IgD-negative memory B cell (primary cell): ENCODE measurements around the gene TDRD10. TPM values are rescaled to one million over a fixed set of nuclear protein-coding genes. Genes with fewer than 3 reads are reported as not detected.

Experiments used
- H3K27ac Mint-ChIP-seq, 3 donors: one replicate each; pipeline ENCODE4 v1.8.0; 2020 to 2022; ENCODE audit warnings: mild to moderate bottlenecking in 3 of 3, mixed read lengths in 3 of 3, moderate library complexity in 1 of 3
- H3K27me3 Mint-ChIP-seq: one replicate; pipeline ENCODE4 v1.8.0; 2021; ENCODE audit warnings: mixed read lengths
- H3K36me3 Mint-ChIP-seq: one replicate; pipeline ENCODE4 v1.8.0; 2020; ENCODE audit warnings: mild to moderate bottlenecking, mixed read lengths
- H3K4me1 Mint-ChIP-seq, 3 donors: one replicate each; pipeline ENCODE4 v1.8.0; 2020 to 2022; ENCODE audit warnings: mixed read lengths in 3 of 3, mild to moderate bottlenecking in 1 of 3
- H3K4me3 Mint-ChIP-seq, 4 donors: one replicate each; pipeline ENCODE4 v1.8.0; 2020 to 2022; ENCODE audit warnings: mild to moderate bottlenecking in 4 of 4, mixed read lengths in 4 of 4, moderate library complexity in 3 of 4
- H3K9me3 Mint-ChIP-seq, 3 donors: one replicate each; pipeline ENCODE4 v1.8.0; 2020 to 2021; ENCODE audit warnings: mixed read lengths in 3 of 3, mild to moderate bottlenecking in 1 of 3
- polyA plus RNA-seq: library from polyadenylated mRNA; unstranded; fragments of 300-500 nt; fragmentation: Illumina TruSeq; gene quantifications from one replicate; pipeline ENCODE4 v1.2.3, GENCODE V29; 2021

Gene TDRD10
- polyA plus RNA-seq, 1 donor from 2014 or later, result not detected

- H3K9me3 Mint-ChIP-seq, result no peaks in the 10 kb centered on the region
- peak within 1 kb of the TSS in 2 of 4 donors; percentile 16 to 77 for H3K4me3 Mint-ChIP-seq
- peaks cover 0 to 2% (median 2%) of the 10 kb centered on the region in 3 donors for H3K4me1 Mint-ChIP-seq
- H3K27me3 Mint-ChIP-seq, result peaks cover 29% of the 10 kb centered on the region
- H3K36me3 Mint-ChIP-seq, result peaks cover 2% of the 10 kb centered on the region
- H3K27ac Mint-ChIP-seq, result peak within 1 kb of the TSS in 1 of 3 donors; percentile 91
Observed at GRCh38 chr1:154567386-154568156, 65.6 kb downstream of the TDRD10 start, which contains the start of gene CHRNB2. TSS of gene CHRNB2 (plus strand) at chr1:154567778. CDS start at chr1:154568045, 267 bp downstream.

- Mint-ChIP-seq H3K36me3 (peaks cover 2% of the 10 kb centered on the region), H3K4me1 (peaks cover 0 to 2% (median 2%) of the 10 kb centered on the region in 3 donors), H3K27ac (no peak overlapping the region), H3K9me3 (no peaks in the 10 kb centered on the region), H3K4me3 (peak overlapping the region in 1 of 4 donors; percentile 16), H3K27me3 (peaks cover 29% of the 10 kb centered on the region)
Observed at GRCh38 chr1:154568157-154568815, 66.3 kb downstream of the TDRD10 start.

GRCh38 chr1:154571244-154571963 lies 69.4 kb downstream of the TDRD10 start:
- Mint-ChIP-seq H3K27ac (peak overlapping the region in 1 of 3 donors; percentile 74), H3K9me3 (no peaks in the 10 kb centered on the region)

GRCh38 chr1:154571964-154572288 lies 69.9 kb downstream of the TDRD10 start:
- no peak overlapping the region for H3K4me3 Mint-ChIP-seq
- H3K27ac Mint-ChIP-seq, result peak overlapping the region in 1 of 3 donors; percentile 74
- H3K36me3 Mint-ChIP-seq, result no peaks in the 10 kb centered on the region
- peaks cover 25% of the 10 kb centered on the region for H3K27me3 Mint-ChIP-seq
- peaks cover 0 to 8% (median 2%) of the 10 kb centered on the region in 3 donors for H3K4me1 Mint-ChIP-seq
- no peaks in the 10 kb centered on the region for H3K9me3 Mint-ChIP-seq

More at GRCh38 chr1:154571244-154571963, 69.4 kb downstream of the TDRD10 start:
- Mint-ChIP-seq H3K4me1 (peaks cover 0 to 8% (median 2%) of the 10 kb centered on the region in 3 donors), H3K36me3 (no peaks in the 10 kb centered on the region), H3K4me3 (no peak overlapping the region), H3K27me3 (peaks cover 29% of the 10 kb centered on the region)

GRCh38 chr1:154572468-154573167 lies 70.6 kb downstream of the TDRD10 start:
- Mint-ChIP-seq H3K4me1 (peaks cover 0 to 8% (median 0%) of the 10 kb centered on the region in 3 donors), H3K27ac (no peak overlapping the region), H3K27me3 (peaks cover 21% of the 10 kb centered on the region), H3K9me3 (no peaks in the 10 kb centered on the region), H3K4me3 (no peak overlapping the region), H3K36me3 (no peaks in the 10 kb centered on the region)

GRCh38 chr1:154573168-154573510 lies 71.1 kb downstream of the TDRD10 start:
- Mint-ChIP-seq H3K36me3 (no peaks in the 10 kb centered on the region), H3K4me1 (peaks cover 0 to 8% (median 1%) of the 10 kb centered on the region in 3 donors), H3K4me3 (no peak overlapping the region), H3K27ac (no peak overlapping the region), H3K27me3 (peaks cover 19% of the 10 kb centered on the region), H3K9me3 (no peaks in the 10 kb centered on the region)

- peaks cover 0 to 8% (median 1%) of the 10 kb centered on the region in 3 donors for H3K4me1 Mint-ChIP-seq
- H3K4me3 Mint-ChIP-seq, result peak overlapping the region in 1 of 4 donors; percentile 40
- peaks cover 9% of the 10 kb centered on the region for H3K27me3 Mint-ChIP-seq
- H3K27ac Mint-ChIP-seq, result peak overlapping the region in 1 of 3 donors; percentile 11
- no peaks in the 10 kb centered on the region for H3K9me3 Mint-ChIP-seq
- peaks cover 3% of the 10 kb centered on the region for H3K36me3 Mint-ChIP-seq
Observed at GRCh38 chr1:154574716-154575115, 72.7 kb downstream of the TDRD10 start.

- peaks cover 3% of the 10 kb centered on the region for H3K36me3 Mint-ChIP-seq
- H3K27me3 Mint-ChIP-seq, result peaks cover 8% of the 10 kb centered on the region
- no peaks in the 10 kb centered on the region for H3K9me3 Mint-ChIP-seq
- H3K27ac Mint-ChIP-seq, result peak overlapping the region in 2 of 3 donors; percentile 11 to 50
- H3K4me3 Mint-ChIP-seq, result no peak overlapping the region
- peaks cover 0 to 8% (median 1%) of the 10 kb centered on the region in 3 donors for H3K4me1 Mint-ChIP-seq
Observed at GRCh38 chr1:154575147-154575927, 73.3 kb downstream of the TDRD10 start.

GRCh38 chr1:154575951-154576566 lies 74.0 kb downstream of the TDRD10 start:
- H3K27ac Mint-ChIP-seq, result peak overlapping the region in 1 of 3 donors; percentile 50
- peaks cover 5% of the 10 kb centered on the region for H3K27me3 Mint-ChIP-seq
- no peaks in the 10 kb centered on the region for H3K9me3 Mint-ChIP-seq
- H3K4me1 Mint-ChIP-seq, result peaks cover 0 to 8% (median 1%) of the 10 kb centered on the region in 3 donors
- H3K4me3 Mint-ChIP-seq, result no peak overlapping the region
- H3K36me3 Mint-ChIP-seq, result peaks cover 3% of the 10 kb centered on the region

GRCh38 chr1:154577346-154578057 lies 75.5 kb downstream of the TDRD10 start:
- no peaks in the 10 kb centered on the region for H3K9me3 Mint-ChIP-seq
- no peaks in the 10 kb centered on the region for H3K27me3 Mint-ChIP-seq
- no peak overlapping the region for H3K4me3 Mint-ChIP-seq
- H3K36me3 Mint-ChIP-seq, result peaks cover 3% of the 10 kb centered on the region
- peaks cover 0 to 8% (median 1%) of the 10 kb centered on the region in 3 donors for H3K4me1 Mint-ChIP-seq
- H3K27ac Mint-ChIP-seq, result peak overlapping the region in 2 of 3 donors; percentile 26 to 53

GRCh38 chr1:154578058-154578418 lies 76.0 kb downstream of the TDRD10 start:
- no peaks in the 10 kb centered on the region for H3K27me3 Mint-ChIP-seq
- H3K9me3 Mint-ChIP-seq, result no peaks in the 10 kb centered on the region
- H3K4me3 Mint-ChIP-seq, result no peak overlapping the region
- peaks cover 0 to 8% (median 1%) of the 10 kb centered on the region in 3 donors for H3K4me1 Mint-ChIP-seq
- H3K36me3 Mint-ChIP-seq, result peaks cover 3% of the 10 kb centered on the region
- peak overlapping the region in 1 of 3 donors; percentile 53 for H3K27ac Mint-ChIP-seq

GRCh38 chr1:154579374-154579773 lies 77.4 kb downstream of the TDRD10 start:
- H3K4me3 Mint-ChIP-seq, result no peak overlapping the region
- no peaks in the 10 kb centered on the region for H3K9me3 Mint-ChIP-seq
- H3K36me3 Mint-ChIP-seq, result peaks cover 3% of the 10 kb centered on the region

GRCh38 chr1:154581766-154582165 lies 79.7 kb downstream of the TDRD10 start:
- Mint-ChIP-seq H3K27ac (no peak overlapping the region), H3K4me3 (no peak overlapping the region), H3K9me3 (no peaks in the 10 kb centered on the region), H3K4me1 (peaks cover 14 to 17% (median 14%) of the 10 kb centered on the region in 3 donors), H3K36me3 (peaks cover 7% of the 10 kb centered on the region), H3K27me3 (no peaks in the 10 kb centered on the region)

More at GRCh38 chr1:154579374-154579773, 77.4 kb downstream of the TDRD10 start:
- Mint-ChIP-seq H3K27ac (peak overlapping the region in 1 of 3 donors; percentile 25), H3K27me3 (no peaks in the 10 kb centered on the region), H3K4me1 (peaks cover 4 to 11% (median 4%) of the 10 kb centered on the region in 3 donors)
